IPS DF 4.7 (cell line): ENCODE results near the gene ZFAND4.
A peak's percentile ranks its signal among the peaks of the same experiment; 100 is the strongest.
"Not testable (repeated sequence)": the region's sequence is repeated elsewhere in the genome, so short reads cannot be mapped to it uniquely, and the experiment has no call there.

Experiments used
- DNase-seq: peaks from one replicate; pipeline ENCODE4 v3.0.0-alpha.2; 2013; ENCODE audit warnings: low spot score; ENCODE audit errors: extremely low read depth

ZFAND4 gene

GRCh38 chr10:45640941-45641340 is 31.6 kb downstream of the ZFAND4 start:
- DNase-seq = no peak

GRCh38 chr10:45640049-45640448 is 32.5 kb downstream of the ZFAND4 start:
- DNase-seq = no peak

GRCh38 chr10:45627412-45628048 is 45.0 kb downstream of the ZFAND4 start:
- no peak for DNase-seq

DNA sequence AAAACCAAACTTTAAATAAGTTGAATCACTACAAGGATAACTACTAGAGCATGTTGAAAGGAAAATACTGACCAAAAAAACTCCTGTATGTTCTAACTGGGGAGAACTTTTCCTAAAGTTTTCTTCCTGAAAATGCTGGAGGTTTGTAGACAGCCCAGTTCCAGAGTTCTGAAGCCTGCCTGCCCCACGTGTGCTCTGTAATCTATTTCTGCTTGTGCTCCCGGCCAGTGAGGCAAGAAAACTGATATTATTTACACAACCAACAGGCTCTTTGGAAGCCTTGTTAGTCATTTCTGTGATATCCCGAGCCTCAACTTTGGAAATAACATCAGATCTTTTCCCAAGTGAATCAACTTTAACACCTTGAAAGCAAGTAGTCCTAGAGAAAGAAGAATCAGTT is 46.7 kb downstream of the ZFAND4 start:
- DNase-seq = no peak

- no peak for DNase-seq
Observed at GRCh38 chr10:45624724-45625123, 47.8 kb downstream of the ZFAND4 start.

GRCh38 chr10:45614869-45615268 is 57.7 kb downstream of the ZFAND4 start:
- DNase-seq = no peak

DNA sequence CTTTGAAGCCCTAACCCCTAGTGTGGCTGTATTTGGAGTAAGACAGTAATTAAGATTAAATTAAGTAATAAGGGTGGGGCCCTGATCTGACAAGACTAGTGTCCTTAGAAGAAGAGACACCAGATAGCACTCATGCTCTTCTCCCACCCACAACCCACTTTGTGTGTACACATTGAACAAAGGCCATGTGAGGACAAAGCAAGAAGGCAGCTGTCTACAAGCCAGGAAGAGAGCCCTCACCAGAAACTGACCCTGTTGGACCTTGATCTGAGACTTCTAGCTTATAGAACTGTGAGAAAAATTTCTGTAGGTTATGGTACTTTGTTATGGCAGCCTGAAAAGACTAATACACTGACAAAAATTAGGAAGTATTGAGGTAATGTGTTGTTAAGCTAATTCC is 59.8 kb downstream of the ZFAND4 start:
- no peak for DNase-seq

GRCh38 chr10:45608052-45608451 is 64.5 kb downstream of the ZFAND4 start:
- DNase-seq = no peak

DNA sequence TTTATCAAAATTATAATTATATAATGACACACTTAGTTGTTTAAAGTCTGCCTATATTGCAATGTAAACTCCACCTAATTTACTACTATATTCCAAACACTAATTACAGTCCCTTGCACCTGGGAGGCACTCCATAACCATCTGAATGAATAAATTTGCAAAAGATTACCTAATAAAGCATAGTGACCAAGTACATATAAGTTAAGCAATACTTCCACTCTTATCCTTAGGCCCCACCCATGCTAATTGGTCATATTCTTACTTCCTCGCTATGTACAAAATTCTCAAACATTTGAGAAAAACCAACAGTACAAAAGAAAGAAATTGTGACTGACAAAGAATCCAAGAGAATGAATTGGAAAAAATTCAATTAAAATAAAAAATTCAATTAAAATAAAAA is 65.3 kb downstream of the ZFAND4 start:
- DNase-seq = no peak

DNA sequence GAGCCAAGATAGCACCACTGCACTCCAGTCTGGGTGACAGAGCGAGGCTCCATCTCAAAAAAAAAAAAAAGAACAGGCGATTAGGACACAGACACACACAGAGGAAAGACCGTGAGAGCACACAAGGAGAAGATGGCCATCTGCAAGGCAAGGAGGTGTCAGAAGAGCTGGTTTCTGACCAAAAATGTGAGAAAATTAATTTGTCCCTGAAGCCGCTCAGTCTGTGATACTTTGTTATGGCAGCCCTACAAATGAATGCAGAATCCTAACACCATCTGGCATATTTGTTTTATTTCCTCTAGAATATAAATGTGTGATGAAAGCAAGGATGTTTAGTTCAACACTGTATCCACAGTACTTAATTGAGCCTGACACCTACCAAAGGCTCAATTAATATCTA is 69.7 kb downstream of the ZFAND4 start:
- no peak for DNase-seq

- no peak for DNase-seq
Observed at GRCh38 chr10:45602082-45602730, 70.4 kb downstream of the ZFAND4 start.

- not testable (repeated sequence) for DNase-seq
Observed at GRCh38 chr10:45601254-45601930, 71.2 kb downstream of the ZFAND4 start.

DNA sequence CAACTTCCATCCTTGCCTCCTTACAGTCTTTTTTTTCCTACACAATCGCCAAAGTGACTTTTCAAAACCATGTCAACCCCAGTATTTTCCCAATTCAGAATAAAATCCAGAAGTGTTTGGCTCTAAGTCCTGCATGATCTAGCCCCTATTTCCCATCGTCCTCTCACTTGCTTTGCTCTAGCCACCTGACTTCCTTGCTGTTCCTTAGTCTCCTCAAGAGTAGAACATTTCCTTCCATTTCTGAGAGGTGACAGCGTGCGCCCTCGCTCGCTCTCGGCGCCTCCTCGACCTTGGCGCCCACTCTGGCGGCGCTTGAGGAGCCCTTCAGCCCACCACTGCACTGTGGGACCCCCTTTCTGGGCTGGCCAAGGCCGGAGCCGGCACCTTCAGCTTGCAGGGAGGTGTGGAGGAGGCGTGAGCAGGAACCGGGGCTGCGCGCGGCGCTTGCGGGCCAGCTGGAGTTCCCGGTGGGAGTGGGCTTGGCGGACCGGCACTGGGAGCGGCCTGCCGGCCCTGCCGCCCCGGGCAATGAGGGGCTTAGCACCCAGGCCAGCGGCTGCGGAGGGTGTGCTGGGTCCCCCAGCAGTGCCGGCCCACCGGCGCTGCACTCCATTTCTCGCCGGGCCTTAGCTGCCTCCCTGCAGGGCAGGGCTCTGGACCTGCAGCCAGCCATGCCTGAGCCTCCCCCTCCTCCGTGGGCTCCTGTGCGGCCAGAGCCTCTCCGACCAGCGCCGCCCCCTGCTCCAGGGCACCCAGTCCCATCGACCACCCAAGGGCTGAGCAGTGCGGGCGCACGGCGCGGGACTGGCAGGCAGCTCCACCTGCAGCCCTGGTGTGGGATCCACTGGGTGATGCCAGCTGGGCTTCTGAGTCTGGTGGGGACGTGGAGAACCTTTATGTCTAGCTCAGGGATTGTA is 72.0 kb downstream of the ZFAND4 start:
- not testable (repeated sequence) for DNase-seq

DNA sequence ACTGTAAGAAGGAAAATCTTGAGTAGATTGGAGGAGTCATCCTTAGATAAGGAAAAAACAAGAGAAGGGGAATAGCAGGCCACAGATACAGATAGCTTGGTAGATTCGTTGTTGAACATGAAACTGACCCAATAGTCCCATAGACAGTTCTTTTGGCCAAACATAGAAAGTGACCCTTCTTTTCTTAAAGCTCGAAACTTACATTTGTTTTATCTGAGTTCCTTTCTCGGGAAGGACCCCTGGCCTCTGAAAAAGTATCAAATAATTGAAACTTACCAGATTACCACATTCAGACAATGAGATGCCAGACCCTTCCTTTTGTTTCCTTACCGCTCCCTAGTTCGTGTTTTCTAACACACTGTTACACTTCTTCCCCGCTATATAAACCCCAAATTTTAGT is 72.9 kb downstream of the ZFAND4 start:
- DNase-seq = no peak

- no peak for DNase-seq
Observed at GRCh38 chr10:45599021-45599603, 73.5 kb downstream of the ZFAND4 start.

DNA sequence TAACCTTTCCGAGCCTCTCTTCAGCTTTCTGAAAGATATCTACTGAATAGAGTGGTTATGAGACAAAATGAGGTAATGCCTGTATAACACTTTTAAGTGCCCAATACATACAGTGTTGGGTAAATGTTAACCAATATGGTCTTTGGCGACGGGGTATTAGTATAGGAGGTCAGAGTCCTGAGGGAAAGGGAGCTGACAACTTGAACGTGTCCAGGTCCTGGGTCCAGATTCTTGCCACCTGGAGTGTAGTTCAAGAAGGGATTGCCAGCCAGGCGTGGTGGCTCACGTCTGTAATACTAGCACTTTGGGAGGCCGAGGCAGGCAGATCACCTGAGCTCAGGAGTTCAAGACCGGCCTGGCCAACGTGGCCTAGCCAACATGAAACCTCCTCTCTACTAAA is 76.0 kb downstream of the ZFAND4 start:
- DNase-seq = no peak

GRCh38 chr10:45594276-45595157 is 78.1 kb downstream of the ZFAND4 start:
- DNase-seq = peak; percentile 33

- no peak for DNase-seq
Observed at GRCh38 chr10:45593938-45594275, 78.7 kb downstream of the ZFAND4 start.

GRCh38 chr10:45592926-45593325 is 79.6 kb downstream of the ZFAND4 start:
- no peak for DNase-seq

DNA sequence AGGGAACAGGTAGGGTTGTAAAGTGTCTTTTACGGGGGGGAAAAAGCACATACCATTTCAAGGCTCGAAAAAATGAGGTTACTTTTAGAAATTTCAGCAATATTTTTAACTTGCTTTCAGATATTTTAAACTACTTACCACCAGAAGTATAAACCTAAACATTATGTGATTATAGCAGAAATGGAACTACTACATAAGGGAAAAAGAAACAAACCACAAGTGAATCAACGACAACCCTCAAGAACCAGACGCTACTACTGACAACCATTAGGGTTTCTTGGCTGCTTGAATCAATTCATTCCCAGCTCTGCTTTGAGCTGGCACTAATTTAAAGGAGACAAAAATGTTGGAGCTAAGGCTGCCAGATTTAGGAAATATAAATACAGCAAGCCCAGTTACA is 80.1 kb downstream of the ZFAND4 start:
- no peak for DNase-seq
